HFF-Myc (cell line): ENCODE data around the gene RCAN2.

Experiments
- DNase-seq: peaks from one replicate; pipeline ENCODE4 v3.0.0-alpha.2; 2011; ENCODE audit warnings: low read depth; ENCODE audit errors: extremely low read depth
- H3K4me3 ChIP-seq: replicated peaks from 2 replicates; pipeline ENCODE4 v1.5.1; 2011; ENCODE audit warnings: low read depth, mild to moderate bottlenecking, control low read depth, low read length
- TF ChIP-seq, protein P1 (sequence below): IDR thresholded peaks from 2 replicates; pipeline ENCODE4 v1.5.1; 2012; ENCODE audit warnings: mild to moderate bottlenecking, low read depth, low read length, control low read depth; ENCODE audit errors: missing control alignments

RCAN2 gene

DNA sequence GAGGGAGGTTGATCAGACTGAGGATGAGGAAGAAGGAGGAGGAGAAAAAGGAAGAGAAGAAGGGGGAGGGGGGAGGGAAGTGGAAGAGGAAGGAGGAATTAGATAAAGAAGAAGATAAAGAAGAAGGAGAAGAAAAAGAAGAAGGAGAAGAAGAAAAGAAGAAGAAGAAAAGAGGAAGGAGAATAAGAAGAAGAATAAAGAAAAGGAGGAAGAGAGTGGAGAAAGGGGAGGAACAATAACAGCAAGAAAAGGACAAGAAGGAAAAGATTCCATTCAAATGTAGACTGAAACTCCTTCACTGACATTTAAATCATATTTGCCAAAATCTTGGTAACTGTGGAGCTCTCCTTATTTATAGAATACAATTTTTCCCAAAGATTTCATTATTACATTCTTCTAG lies 34.3 kb upstream of the RCAN2 start:
- TF ChIP-seq, protein P1, sequence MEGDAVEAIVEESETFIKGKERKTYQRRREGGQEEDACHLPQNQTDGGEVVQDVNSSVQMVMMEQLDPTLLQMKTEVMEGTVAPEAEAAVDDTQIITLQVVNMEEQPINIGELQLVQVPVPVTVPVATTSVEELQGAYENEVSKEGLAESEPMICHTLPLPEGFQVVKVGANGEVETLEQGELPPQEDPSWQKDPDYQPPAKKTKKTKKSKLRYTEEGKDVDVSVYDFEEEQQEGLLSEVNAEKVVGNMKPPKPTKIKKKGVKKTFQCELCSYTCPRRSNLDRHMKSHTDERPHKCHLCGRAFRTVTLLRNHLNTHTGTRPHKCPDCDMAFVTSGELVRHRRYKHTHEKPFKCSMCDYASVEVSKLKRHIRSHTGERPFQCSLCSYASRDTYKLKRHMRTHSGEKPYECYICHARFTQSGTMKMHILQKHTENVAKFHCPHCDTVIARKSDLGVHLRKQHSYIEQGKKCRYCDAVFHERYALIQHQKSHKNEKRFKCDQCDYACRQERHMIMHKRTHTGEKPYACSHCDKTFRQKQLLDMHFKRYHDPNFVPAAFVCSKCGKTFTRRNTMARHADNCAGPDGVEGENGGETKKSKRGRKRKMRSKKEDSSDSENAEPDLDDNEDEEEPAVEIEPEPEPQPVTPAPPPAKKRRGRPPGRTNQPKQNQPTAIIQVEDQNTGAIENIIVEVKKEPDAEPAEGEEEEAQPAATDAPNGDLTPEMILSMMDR, result no peak
- DNase-seq, result no peak
- no peak overlapping the region for H3K4me3 ChIP-seq

DNA sequence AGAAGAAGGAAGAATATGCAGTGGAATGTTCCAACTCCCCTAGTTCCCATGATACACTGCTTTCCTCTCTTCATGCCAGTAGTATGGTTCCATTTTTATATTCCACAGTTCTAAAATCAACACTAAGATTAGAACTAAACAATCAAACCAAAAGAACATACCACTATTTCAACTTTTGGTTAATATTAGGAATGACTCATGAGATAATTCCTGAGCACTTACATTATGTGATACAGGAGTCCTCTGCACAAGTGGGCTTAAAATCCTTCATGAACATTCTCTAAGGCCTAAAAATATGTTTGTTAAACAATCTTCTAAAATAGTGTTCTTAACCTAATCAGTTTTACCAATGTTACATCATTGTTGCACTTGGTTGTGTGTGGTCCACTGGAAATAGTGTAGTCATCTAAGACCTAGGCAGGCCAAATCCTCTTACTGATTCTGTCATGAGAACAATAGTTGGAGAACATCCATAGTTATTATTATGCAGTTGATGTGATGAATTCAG lies 30.3 kb upstream of the RCAN2 start:
- H3K4me3 ChIP-seq, result no peak overlapping the region
- DNase-seq, result no peak
- TF ChIP-seq, protein P1, result no peak

DNA sequence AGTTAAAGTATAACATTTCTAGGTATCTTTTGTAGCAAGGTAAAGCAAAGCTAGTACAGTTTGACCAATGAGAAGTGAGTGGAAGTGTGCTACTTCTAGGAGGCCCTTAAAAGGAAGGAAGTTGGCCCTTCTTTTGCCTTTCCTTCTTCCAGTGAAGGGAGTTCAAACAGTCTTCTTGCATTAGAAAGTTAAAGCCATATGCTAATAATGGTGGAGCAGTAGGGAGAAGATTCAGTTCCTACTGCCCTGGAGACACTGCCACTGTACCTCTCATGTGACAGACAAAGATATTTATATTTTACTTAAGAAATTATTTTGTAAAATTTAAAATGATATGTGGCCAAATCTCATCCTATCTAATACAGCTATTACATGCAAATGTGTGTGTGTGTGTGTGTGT lies 26.0 kb upstream of the RCAN2 start:
- no peak overlapping the region for H3K4me3 ChIP-seq
- TF ChIP-seq, protein P1, result no peak
- DNase-seq, result no peak

DNA sequence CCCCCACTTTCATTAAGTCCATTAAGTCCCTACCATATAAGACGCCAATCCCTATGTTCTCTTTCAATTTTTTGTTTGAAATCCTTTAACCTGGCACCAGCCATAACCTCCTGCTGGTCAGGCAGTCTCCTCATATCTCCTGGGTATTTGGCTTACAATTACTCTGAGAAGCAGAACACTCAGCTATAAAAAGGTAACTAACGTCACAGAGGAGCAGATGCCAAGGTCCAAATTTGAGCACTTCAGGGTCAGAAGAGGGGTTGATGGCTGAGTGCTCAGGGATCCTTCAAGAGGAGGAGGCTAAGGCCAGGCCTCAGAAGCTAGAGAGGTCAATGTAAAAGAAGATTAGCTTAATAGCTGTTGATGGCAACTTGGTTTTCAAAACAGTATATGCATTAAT lies 22.3 kb upstream of the RCAN2 start:
- TF ChIP-seq, protein P1, result no peak
- H3K4me3 ChIP-seq, result no peak overlapping the region
- DNase-seq, result no peak

DNA sequence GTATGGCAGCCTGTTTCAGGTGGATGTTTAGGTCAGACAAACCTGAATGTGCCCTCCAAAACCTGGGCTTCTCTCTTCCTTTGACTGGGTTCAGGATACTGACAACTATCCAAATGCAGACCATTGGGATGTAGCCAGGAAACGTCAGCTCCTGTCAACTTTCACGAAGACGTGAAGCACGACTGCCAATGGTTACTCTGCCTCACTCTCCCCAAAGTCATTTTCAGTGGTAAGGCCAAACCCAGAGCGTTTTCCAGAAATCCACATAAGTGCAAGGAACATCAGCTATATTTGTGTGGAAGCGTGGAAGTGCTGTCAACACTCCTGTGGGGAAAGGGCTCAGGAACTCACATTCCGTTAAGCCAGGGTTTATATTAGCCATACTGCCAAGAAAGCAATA lies 20.1 kb upstream of the RCAN2 start:
- H3K4me3 ChIP-seq, result no peak overlapping the region
- DNase-seq, result no peak
- TF ChIP-seq, protein P1, result no peak

DNA sequence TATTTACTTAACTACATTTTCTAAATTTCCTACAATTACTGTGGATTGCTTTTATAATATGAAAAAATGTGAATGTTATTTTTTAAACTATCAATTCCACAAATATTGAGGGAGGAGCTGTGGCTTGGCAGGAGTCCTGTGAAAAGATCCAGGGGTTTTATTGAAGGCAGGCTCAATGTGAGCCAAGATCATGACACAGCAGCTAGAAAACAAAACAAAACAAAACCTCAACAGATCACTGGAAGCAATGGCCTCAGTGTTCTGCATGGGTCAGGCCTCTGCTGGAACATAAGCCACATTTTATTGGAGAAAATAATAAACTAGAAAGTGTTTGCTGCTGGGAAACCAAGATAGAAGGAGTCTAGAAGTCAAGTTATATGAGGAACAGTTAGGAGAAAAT lies 19.4 kb upstream of the RCAN2 start:
- TF ChIP-seq, protein P1, result no peak
- no peak for DNase-seq
- H3K4me3 ChIP-seq, result no peak overlapping the region

DNA sequence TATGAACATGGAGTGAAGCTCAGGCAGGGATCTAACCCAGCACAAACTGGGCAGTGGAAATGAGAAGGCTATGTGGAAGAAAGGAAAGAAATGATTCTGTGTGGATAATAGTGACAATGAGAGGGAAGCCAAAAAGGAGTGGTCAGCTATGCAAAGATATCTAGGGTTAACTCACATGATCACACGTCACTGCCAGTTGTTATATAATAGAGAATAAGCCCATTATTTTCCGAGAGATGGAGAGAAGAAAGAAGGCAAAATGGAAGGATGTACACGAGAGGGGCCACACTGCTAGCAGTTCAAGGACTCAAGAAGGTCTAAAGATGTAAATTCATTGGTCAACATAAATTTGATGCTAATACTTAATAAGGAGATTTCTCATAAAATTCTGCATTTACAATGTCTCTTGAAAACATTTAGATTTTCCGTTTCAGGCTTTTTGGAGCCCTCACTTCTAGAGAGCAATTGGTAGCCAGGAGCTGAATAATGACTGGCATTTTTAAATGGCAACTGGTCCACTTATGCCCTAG lies 18.8 kb upstream of the RCAN2 start:
- DNase-seq, result no peak
- no peak overlapping the region for H3K4me3 ChIP-seq
- TF ChIP-seq, protein P1, result no peak
